Astrocyte (in vitro differentiated cells and primary cell): ENCODE results near the gene CLEC11A. TPM values are rescaled to one million over a fixed set of nuclear protein-coding genes. Genes with fewer than 3 reads are reported as not detected.

Experiments
- DNase-seq: peaks from one replicate; pipeline ENCODE4 v3.0.0-alpha.2; 2010; ENCODE audit warnings: low read depth
- FAIRE-seq: peaks from 2 replicates; lab custom pipeline; 2011; peaks lifted over from hg19 to GRCh38; lab: Jason Lieb, UNC
- H2AFZ ChIP-seq: 2 replicates; pipeline ENCODE4 v1.6.0; 2012; ENCODE audit warnings: low read depth, low read length, inconsistent platforms
- H3K27ac ChIP-seq: 2 replicates; pipeline ENCODE4 v1.5.1; 2011; ENCODE audit warnings: low read depth, low read length, inconsistent platforms
- H3K27me3 ChIP-seq: 2 replicates; pipeline ENCODE4 v1.6.0; 2011; ENCODE audit warnings: low read length, inconsistent platforms; ENCODE audit not compliant: insufficient read depth
- H3K36me3 ChIP-seq: 2 replicates; pipeline ENCODE4 v1.5.1; 2011; ENCODE audit warnings: low read length, inconsistent platforms; ENCODE audit not compliant: insufficient read depth
- H3K4me1 ChIP-seq: 2 replicates; pipeline ENCODE4 v1.5.1; 2011; ENCODE audit warnings: low read length, inconsistent platforms; ENCODE audit not compliant: insufficient read depth
- H3K4me2 ChIP-seq: 2 replicates; pipeline ENCODE4 v1.6.0; 2012; ENCODE audit warnings: low read length, inconsistent platforms
- H3K4me3 ChIP-seq: 2 replicates; pipeline ENCODE4 v1.5.1; 2011; ENCODE audit warnings: low read depth, mild to moderate bottlenecking, low read length, inconsistent platforms; ENCODE audit not compliant: insufficient read depth
- H3K79me2 ChIP-seq: 2 replicates; pipeline ENCODE4 v1.6.0; 2012; ENCODE audit warnings: mild to moderate bottlenecking, low read length, inconsistent platforms; ENCODE audit not compliant: insufficient read depth
- H3K9ac ChIP-seq: 2 replicates; pipeline ENCODE4 v1.6.0; 2012; ENCODE audit warnings: mild to moderate bottlenecking, low read length, inconsistent platforms
- H3K9me3 ChIP-seq: 2 replicates; pipeline ENCODE4 v1.5.1; 2012; ENCODE audit warnings: low read depth, mild to moderate bottlenecking, low read length, inconsistent platforms; ENCODE audit not compliant: insufficient read depth
- H4K20me1 ChIP-seq: 2 replicates; pipeline ENCODE4 v1.6.0; 2012; ENCODE audit warnings: low read length, inconsistent platforms; ENCODE audit not compliant: insufficient read depth
- H3K27ac Mint-ChIP-seq: one replicate; pipeline ENCODE4 v1.8.0; 2021; ENCODE audit warnings: mild to moderate bottlenecking, mixed read lengths; ENCODE audit not compliant: unreplicated experiment
- H3K27me3 Mint-ChIP-seq: one replicate; pipeline ENCODE4 v1.8.0; 2021; ENCODE audit warnings: low read depth, mixed read lengths; ENCODE audit not compliant: unreplicated experiment
- H3K36me3 Mint-ChIP-seq: one replicate; pipeline ENCODE4 v1.8.0; 2021; ENCODE audit warnings: low read depth, mixed read lengths; ENCODE audit not compliant: unreplicated experiment
- H3K4me1 Mint-ChIP-seq: one replicate; pipeline ENCODE4 v1.8.0; 2021; ENCODE audit warnings: low read depth, mixed read lengths; ENCODE audit not compliant: unreplicated experiment
- H3K4me3 Mint-ChIP-seq: one replicate; pipeline ENCODE4 v1.8.0; 2021; ENCODE audit warnings: mild to moderate bottlenecking, moderate library complexity, mixed read lengths; ENCODE audit not compliant: unreplicated experiment
- H3K9me3 Mint-ChIP-seq: one replicate; pipeline ENCODE4 v1.8.0; 2021; ENCODE audit warnings: mild to moderate bottlenecking, mixed read lengths; ENCODE audit not compliant: unreplicated experiment
- CTCF ChIP-seq: IDR thresholded peaks from 2 replicates; pipeline ENCODE4 v1.5.1; 2011; ENCODE audit warnings: low read depth, mild to moderate bottlenecking, inconsistent platforms, low read length, moderate library complexity; ENCODE audit not compliant: insufficient read depth
- EZH2 ChIP-seq: IDR thresholded peaks from 2 replicates; pipeline ENCODE4 v1.6.1; 2012; ENCODE audit warnings: mild to moderate bottlenecking, low read length, inconsistent platforms; ENCODE audit not compliant: insufficient read depth
- total RNA-seq: library from RNA; stranded (reverse); gene quantifications from 2 replicates; pipeline ENCODE4 v1.2.1, GENCODE V29; 2021

CLEC11A gene
- total RNA-seq, 1 donor from 2014 or later, result not detected

GRCh38 chr19:50702871-50703829 lies 20.0 kb upstream of the CLEC11A start:
- no peak for TF ChIP-seq CTCF
- no peak for TF ChIP-seq EZH2
- no peak for FAIRE-seq
- H3K4me3 Mint-ChIP-seq, result no peak overlapping the region
- H3K27ac Mint-ChIP-seq, result no peak overlapping the region
- DNase-seq, result no peak
- no peak overlapping the region for H3K4me2 ChIP-seq
- H3K36me3 Mint-ChIP-seq, result no peaks in the 10 kb centered on the region
- H3K9me3 ChIP-seq, result no peaks in the 10 kb centered on the region
- H3K9ac ChIP-seq, result no peak overlapping the region
- no peaks in the 10 kb centered on the region for H3K4me1 Mint-ChIP-seq
- peaks cover 11% of the 10 kb centered on the region for H3K9me3 Mint-ChIP-seq
- no peak overlapping the region for H2AFZ ChIP-seq
- no peaks in the 10 kb centered on the region for H3K27me3 ChIP-seq
- H3K79me2 ChIP-seq, result no peaks in the 10 kb centered on the region
- no peak overlapping the region for H3K4me3 ChIP-seq
- H3K27ac ChIP-seq, result no peak overlapping the region
- no peaks in the 10 kb centered on the region for H3K27me3 Mint-ChIP-seq
- no peaks in the 10 kb centered on the region for H3K4me1 ChIP-seq
- H3K36me3 ChIP-seq, result no peaks in the 10 kb centered on the region
- H4K20me1 ChIP-seq, result no peaks in the 10 kb centered on the region

- H3K4me2 ChIP-seq, result no peak overlapping the region
- no peaks in the 10 kb centered on the region for H4K20me1 ChIP-seq
- no peak for TF ChIP-seq CTCF
- H3K9ac ChIP-seq, result no peak overlapping the region
- H3K36me3 ChIP-seq, result no peaks in the 10 kb centered on the region
- H3K4me1 Mint-ChIP-seq, result no peaks in the 10 kb centered on the region
- H3K27ac Mint-ChIP-seq, result no peak overlapping the region
- H3K27me3 Mint-ChIP-seq, result no peaks in the 10 kb centered on the region
- no peaks in the 10 kb centered on the region for H3K27me3 ChIP-seq
- H3K9me3 Mint-ChIP-seq, result peaks cover 11% of the 10 kb centered on the region
- no peaks in the 10 kb centered on the region for H3K79me2 ChIP-seq
- H3K4me3 Mint-ChIP-seq, result no peak overlapping the region
- H2AFZ ChIP-seq, result no peak overlapping the region
- FAIRE-seq, result no peak
- no peak overlapping the region for H3K4me3 ChIP-seq
- no peak for DNase-seq
- H3K36me3 Mint-ChIP-seq, result no peaks in the 10 kb centered on the region
- H3K27ac ChIP-seq, result no peak overlapping the region
- no peaks in the 10 kb centered on the region for H3K9me3 ChIP-seq
- H3K4me1 ChIP-seq, result no peaks in the 10 kb centered on the region
Measured at GRCh38 chr19:50703915-50704796, 19.0 kb upstream of the CLEC11A start.
